Endothelial cell of umbilical vein (primary cell): ENCODE measurements around the gene CILP2. TPM values are rescaled to one million over a fixed set of nuclear protein-coding genes. Genes with fewer than 3 reads are reported as not detected.
A peak's percentile ranks its signal among the peaks of the same experiment; 100 is the strongest.

ENCODE experiments used
- BruUV-seq: library from RNA; stranded (reverse); fragments of 400-500 nt; replicated peaks from 2 replicates; lab custom pipeline; 2021; lab: Mats Ljungman, UMichigan
- CTCF ChIA-PET: fragments of 300-600, 350-600 bp; sonication (Branson Sonifier 250); formaldehyde crosslinking; loops from one replicate; lab custom pipeline; 2021; ENCODE audit warnings: antibody characterized with exemption, inconsistent platforms; lab: Charles Lee
- POLR2A ChIA-PET: fragments of 300-600, 350-600 bp; sonication (Branson Sonifier 250); formaldehyde crosslinking; loops from one replicate; lab custom pipeline; 2021; ENCODE audit warnings: antibody characterized with exemption, inconsistent platforms; lab: Charles Lee
- DNase-seq: peaks from one replicate; pipeline ENCODE4 v3.0.0-alpha.2; 2011; ENCODE audit warnings: low read depth, low spot score
- FAIRE-seq: peaks from 2 replicates; lab custom pipeline; 2011; peaks lifted over from hg19 to GRCh38; lab: Jason Lieb, UNC
- H2AFZ ChIP-seq: 2 replicates; pipeline ENCODE4 v1.6.0; 2012; ENCODE audit warnings: low read depth, low read length, control low read depth, inconsistent platforms
- H3K27ac ChIP-seq: 2 replicates; pipeline ENCODE4 v1.5.1; 2011; ENCODE audit warnings: low read depth, mild to moderate bottlenecking, control low read depth, low read length, moderate library complexity; ENCODE audit not compliant: insufficient read depth
- H3K27me3 ChIP-seq, 2 experiments: 2 replicates each; pipeline versions ENCODE4 v1.6.0 to v1.6.1; 2011; ENCODE audit warnings: low read length in 2 of 2, mixed read lengths in 1 of 2; ENCODE audit not compliant: control insufficient read depth in 2 of 2, insufficient read depth in 2 of 2
- H3K36me3 ChIP-seq, 2 experiments: 2 replicates in 1 of 2; 3 replicates in 1 of 2; pipeline ENCODE4 v1.5.1; 2011; ENCODE audit warnings: low read length in 2 of 2, mild to moderate bottlenecking in 1 of 2, moderate library complexity in 1 of 2; ENCODE audit not compliant: control insufficient read depth in 2 of 2, insufficient read depth in 2 of 2; ENCODE audit errors: extremely low read depth in 1 of 2
- H3K4me1 ChIP-seq: 3 replicates; pipeline ENCODE4 v1.5.1; 2011; ENCODE audit warnings: mild to moderate bottlenecking, low read length; ENCODE audit not compliant: control insufficient read depth, insufficient read depth; ENCODE audit errors: extremely low read depth
- H3K4me2 ChIP-seq: 2 replicates; pipeline ENCODE4 v1.6.1; 2011; ENCODE audit warnings: low read length, control low read depth, mixed read lengths; ENCODE audit not compliant: insufficient read depth
- H3K4me3 ChIP-seq, 3 experiments: fragments of 200-600 bp in 1 of 3; sonication (generic), shearing (Covaris generic) in 1 of 3; replicated peaks in 1 of 3; 2 replicates each; pipeline ENCODE4 v1.5.1; 2011 to 2016; ENCODE audit warnings: control low read depth in 3 of 3, low read length in 3 of 3, mild to moderate bottlenecking in 2 of 3, inconsistent platforms in 1 of 3, low read depth in 1 of 3, moderate library complexity in 1 of 3; ENCODE audit not compliant: insufficient read depth in 1 of 3
- H3K79me2 ChIP-seq: 2 replicates; pipeline ENCODE4 v1.6.0; 2012; ENCODE audit warnings: low read length, inconsistent platforms; ENCODE audit not compliant: control insufficient read depth, insufficient read depth
- H3K9ac ChIP-seq: replicated peaks from 2 replicates; pipeline ENCODE3; 2011; ENCODE audit warnings: low read length, control low read depth; ENCODE audit not compliant: insufficient read depth; ENCODE audit errors: extremely low read depth
- H3K9me1 ChIP-seq: replicated peaks from 3 replicates; pipeline ENCODE4 v1.6.0; 2011; ENCODE audit warnings: mild to moderate bottlenecking, low read length; ENCODE audit not compliant: control insufficient read depth, insufficient read depth; ENCODE audit errors: extremely low read depth
- H3K9me3 ChIP-seq: replicated peaks from 2 replicates; pipeline ENCODE4 v1.5.1; 2012; ENCODE audit warnings: low read length, inconsistent platforms; ENCODE audit not compliant: control insufficient read depth, insufficient read depth
- H4K20me1 ChIP-seq: replicated peaks from 2 replicates; pipeline ENCODE3; 2011; ENCODE audit warnings: mild to moderate bottlenecking, low read length; ENCODE audit not compliant: control insufficient read depth, insufficient read depth; ENCODE audit errors: extremely low read depth
- CTCF ChIP-seq, 2 donors: IDR thresholded peaks; 1 replicate in 1 of 2; 2 replicates in 1 of 2; pipeline ENCODE4 v1.5.1; 2011; ENCODE audit warnings: low read length in 2 of 2, mild to moderate bottlenecking in 2 of 2, moderate library complexity in 2 of 2, control low read depth in 1 of 2, inconsistent platforms in 1 of 2, low read depth in 1 of 2; ENCODE audit not compliant: insufficient read depth in 1 of 2; ENCODE audit errors: extremely low read depth in 1 of 2
- EZH2 ChIP-seq: IDR thresholded peaks from 2 replicates; pipeline ENCODE4 v1.6.1; 2012; ENCODE audit warnings: borderline replicate concordance, low read depth, mild to moderate bottlenecking, moderate library complexity, low read length, inconsistent platforms; ENCODE audit not compliant: severe bottlenecking
- FOS ChIP-seq: IDR thresholded peaks from 2 replicates; pipeline ENCODE4 v1.6.1; 2011; ENCODE audit warnings: mild to moderate bottlenecking, low read length, moderate library complexity, borderline replicate concordance; ENCODE audit not compliant: insufficient read depth
- GATA2 ChIP-seq: IDR thresholded peaks from 2 replicates; pipeline ENCODE4 v1.7.0; 2011; ENCODE audit warnings: low read depth, mild to moderate bottlenecking, moderate library complexity, mixed read lengths, low read length; ENCODE audit not compliant: insufficient read length, insufficient read depth
- JUN ChIP-seq: IDR thresholded peaks from 2 replicates; pipeline ENCODE4 v1.6.1; 2011; ENCODE audit warnings: borderline replicate concordance, low read depth; ENCODE audit not compliant: insufficient read length, insufficient read depth
- MAX ChIP-seq: IDR thresholded peaks from 2 replicates; pipeline ENCODE4 v1.6.1; 2011; ENCODE audit not compliant: insufficient read depth, insufficient read length
- POLR2A ChIP-seq: IDR thresholded peaks from 2 replicates; pipeline ENCODE4 v1.6.1; 2012; ENCODE audit warnings: low read depth, mild to moderate bottlenecking, control low read depth, low read length
- POLR2AphosphoS5 ChIP-seq: IDR thresholded peaks from 2 replicates; pipeline ENCODE4 v1.6.1; 2012; ENCODE audit warnings: low read depth, mild to moderate bottlenecking, control low read depth, low read length, moderate library complexity; ENCODE audit not compliant: insufficient read depth
- dilution Hi-C: fragments of 300-500 bp; cut with MboI; formaldehyde crosslinking; loops from one replicate; pipeline ENCODE4 v1.15.0; 2019; ENCODE audit warnings: low sequenced_read_pairs; ENCODE audit not compliant: extremely low pct_ligation_motif_present
- intact Hi-C: fragments of 100-400 bp; cut with micrococcal nuclease; formaldehyde crosslinking; loops from one replicate; pipeline ENCODE4 v1.10.0; 2022
- polyA plus RNA-seq, 4 experiments: library from polyadenylated mRNA; depleted of rRNA in 3 of 4; stranded (reverse) in 3 of 4; unstranded in 1 of 4; fragments of >200 nt; gene quantifications; 2 replicates each; pipeline versions ENCODE4 v1.2.1 to v1.2.3, GENCODE V29; 2011 to 2012; ENCODE audit warnings: missing spikeins in 1 of 4
- total RNA-seq: library from RNA; stranded (reverse); gene quantifications from 2 replicates; pipeline ENCODE4 v1.2.3, GENCODE V29; 2021

The CILP2 gene
- total and polyA plus RNA-seq, 2 donors (not counting 3 experiments of a cell fraction or from before 2014, with no cell fraction given) = 0.01 TPM; not detected in 1

GRCh38 chr19:19538785-19539166 is 711 bp downstream of the CILP2 start:
- Histone ChIP-seq H3K79me2 (no peaks in the 10 kb centered on the region), H2AFZ (no peak overlapping the region), H3K4me3 (no peak overlapping the region), H3K27me3 (peaks cover 25 to 29% of the 10 kb centered on the region in 2 experiments), H3K9me3 (no peaks in the 10 kb centered on the region), H3K4me1 (no peaks in the 10 kb centered on the region), H3K9me1 (no peaks in the 10 kb centered on the region), H3K9ac (no peak overlapping the region), H4K20me1 (no peaks in the 10 kb centered on the region), H3K4me2 (no peak overlapping the region), H3K36me3 (no peaks in the 10 kb centered on the region), H3K27ac (no peak overlapping the region)
- BruUV-seq = no TSS peak
- TF ChIP-seq POLR2AphosphoS5 (no peak), EZH2 (peak; percentile 1)
- DNase-seq (no peak), FAIRE-seq (no peak)
- CTCF ChIA-PET = interaction anchor here (1.1 to 1.7 kb wide), 2 partner anchors 14 to 102 kb away, joined by 3 to 4 read pairs; no protein-coding TSS in a partner anchor
- intact Hi-C loops (no loop called here), dilution Hi-C loops (no loop called here)
- POLR2A ChIA-PET = no interaction called here

- H3K27me3 ChIP-seq = peaks cover 25 to 29% of the 10 kb centered on the region in 2 experiments
- no peaks in the 10 kb centered on the region for H3K36me3 ChIP-seq
- H3K4me2 ChIP-seq = no peak overlapping the region
- no peak for FAIRE-seq
- no peak overlapping the region for H3K27ac ChIP-seq
- TF ChIP-seq CTCF (IDR thresholded peaks at IDR 0.05; ENCODE audit: extremely low read depth in 1 of 2, insufficient read depth in 1 of 2, low read depth in 1 of 2, low read length in 2 of 2) (no peak), EZH2 (no peak), JUN (no peak), POLR2A (no peak), GATA2 (no peak), MAX (no peak), POLR2AphosphoS5 (no peak), FOS (no peak)
- no peaks in the 10 kb centered on the region for H3K79me2 ChIP-seq
- H3K9me3 ChIP-seq = no peaks in the 10 kb centered on the region
- no peak for DNase-seq
- H2AFZ ChIP-seq = no peak overlapping the region
- H3K9me1 ChIP-seq = no peaks in the 10 kb centered on the region
- no peak overlapping the region for H3K9ac ChIP-seq
- H3K4me3 ChIP-seq = no peak overlapping the region
- POLR2A ChIA-PET = no interaction called here
- no peaks in the 10 kb centered on the region for H4K20me1 ChIP-seq
- CTCF ChIA-PET = interaction anchor here (1.1 to 1.7 kb wide), 2 partner anchors 13 kb away, joined by 3 to 4 read pairs; no protein-coding TSS in a partner anchor
- intact Hi-C loops (no loop called here), dilution Hi-C loops (no loop called here)
- no TSS peak for BruUV-seq
- no peaks in the 10 kb centered on the region for H3K4me1 ChIP-seq
Measured at GRCh38 chr19:19539698-19540063, 1.6 kb downstream of the CILP2 start.
